ENCODE results near the gene SPPL2C.

DNA sequence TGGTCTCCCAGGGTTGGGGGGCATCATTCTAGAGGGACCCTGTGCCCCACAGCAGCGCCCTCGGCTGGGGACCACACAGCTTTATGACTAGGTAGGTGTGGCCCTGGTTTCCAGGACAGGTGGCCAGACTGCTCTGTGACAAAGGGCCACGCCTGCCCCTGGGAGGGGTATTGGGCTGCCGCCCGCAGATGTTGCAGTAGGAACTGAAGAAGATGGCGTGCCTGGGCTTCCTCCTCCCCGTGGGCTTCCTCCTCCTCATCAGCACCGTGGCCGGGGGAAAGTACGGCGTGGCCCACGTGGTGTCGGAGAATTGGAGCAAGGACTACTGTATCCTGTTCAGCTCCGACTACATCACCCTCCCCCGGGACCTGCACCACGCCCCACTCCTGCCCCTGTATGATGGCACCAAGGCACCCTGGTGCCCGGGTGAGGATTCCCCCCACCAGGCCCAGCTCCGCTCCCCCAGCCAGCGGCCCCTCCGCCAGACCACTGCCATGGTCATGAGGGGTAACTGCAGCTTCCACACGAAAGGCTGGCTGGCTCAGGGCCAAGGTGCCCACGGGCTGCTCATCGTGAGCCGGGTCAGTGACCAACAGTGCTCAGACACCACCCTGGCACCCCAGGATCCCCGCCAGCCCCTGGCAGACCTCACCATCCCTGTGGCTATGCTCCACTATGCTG lies at the start of gene SPPL2C:
- no peak for TF ChIP-seq POLR2A (IDR thresholded peaks at IDR 0.05)
- TF ChIP-seq, protein P1, sequence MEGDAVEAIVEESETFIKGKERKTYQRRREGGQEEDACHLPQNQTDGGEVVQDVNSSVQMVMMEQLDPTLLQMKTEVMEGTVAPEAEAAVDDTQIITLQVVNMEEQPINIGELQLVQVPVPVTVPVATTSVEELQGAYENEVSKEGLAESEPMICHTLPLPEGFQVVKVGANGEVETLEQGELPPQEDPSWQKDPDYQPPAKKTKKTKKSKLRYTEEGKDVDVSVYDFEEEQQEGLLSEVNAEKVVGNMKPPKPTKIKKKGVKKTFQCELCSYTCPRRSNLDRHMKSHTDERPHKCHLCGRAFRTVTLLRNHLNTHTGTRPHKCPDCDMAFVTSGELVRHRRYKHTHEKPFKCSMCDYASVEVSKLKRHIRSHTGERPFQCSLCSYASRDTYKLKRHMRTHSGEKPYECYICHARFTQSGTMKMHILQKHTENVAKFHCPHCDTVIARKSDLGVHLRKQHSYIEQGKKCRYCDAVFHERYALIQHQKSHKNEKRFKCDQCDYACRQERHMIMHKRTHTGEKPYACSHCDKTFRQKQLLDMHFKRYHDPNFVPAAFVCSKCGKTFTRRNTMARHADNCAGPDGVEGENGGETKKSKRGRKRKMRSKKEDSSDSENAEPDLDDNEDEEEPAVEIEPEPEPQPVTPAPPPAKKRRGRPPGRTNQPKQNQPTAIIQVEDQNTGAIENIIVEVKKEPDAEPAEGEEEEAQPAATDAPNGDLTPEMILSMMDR (IDR thresholded peaks at IDR 0.05) = no peak
